HG02759 (cell line): Measurements from ENCODE around the gene POLD4.

Experiments
- ATAC-seq: cut with Tn5 transposase; IDR thresholded peaks from one replicate; pipeline ENCODE4 v1.9.1; 2021; ENCODE audit warnings: mild to moderate bottlenecking, moderate library complexity; ENCODE audit not compliant: unreplicated experiment

Gene POLD4

GRCh38 chr11:67317888-67318555, 35.3 kb downstream of the POLD4 start:
- ATAC-seq, result peak; percentile 21

DNA sequence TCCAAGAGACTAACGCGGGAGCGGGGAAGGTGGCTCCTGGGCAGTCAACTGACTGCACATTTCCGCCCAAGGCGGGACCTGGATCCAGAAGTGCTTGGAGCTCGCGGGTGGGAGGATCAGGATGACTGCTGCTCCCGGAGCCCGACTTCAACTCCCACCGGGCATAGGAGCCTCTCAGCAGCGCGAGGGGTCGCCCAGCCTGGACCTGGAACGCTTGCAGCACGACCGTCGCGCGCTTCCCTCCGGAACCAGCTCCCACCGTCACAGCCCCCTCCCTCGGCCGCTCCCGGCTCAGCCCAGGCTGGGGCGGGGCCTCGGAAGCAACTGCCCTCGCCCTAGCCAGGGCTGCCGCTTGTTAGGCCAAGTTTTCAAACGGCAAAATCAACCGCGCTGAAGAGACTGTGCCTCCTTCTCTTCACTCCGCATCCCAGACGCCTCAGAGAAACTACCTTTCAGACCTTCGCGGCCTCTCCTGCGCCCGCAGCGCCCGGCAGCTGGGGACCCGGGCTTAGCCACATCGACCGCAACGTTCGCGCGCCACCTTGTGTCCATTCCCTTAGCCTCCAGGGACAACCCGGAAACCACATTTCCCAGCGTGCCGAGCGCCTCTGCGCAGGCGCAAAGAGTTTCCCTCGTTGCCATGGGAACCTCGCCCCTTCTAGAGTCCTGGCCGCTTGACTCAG, 36.0 kb downstream of the POLD4 start:
- peak; percentile 84 for ATAC-seq

- no peak for ATAC-seq
Measured at GRCh38 chr11:67316882-67317204, 36.5 kb downstream of the POLD4 start.

GRCh38 chr11:67315325-67315909, 37.9 kb downstream of the POLD4 start:
- ATAC-seq, result no peak

- ATAC-seq, result no peak
Measured at GRCh38 chr11:67314218-67314617, 39.1 kb downstream of the POLD4 start.

- no peak for ATAC-seq
Measured at GRCh38 chr11:67313125-67313890, 40.0 kb downstream of the POLD4 start.

- ATAC-seq, result no peak
Measured at GRCh38 chr11:67312187-67313021, 40.9 kb downstream of the POLD4 start.

DNA sequence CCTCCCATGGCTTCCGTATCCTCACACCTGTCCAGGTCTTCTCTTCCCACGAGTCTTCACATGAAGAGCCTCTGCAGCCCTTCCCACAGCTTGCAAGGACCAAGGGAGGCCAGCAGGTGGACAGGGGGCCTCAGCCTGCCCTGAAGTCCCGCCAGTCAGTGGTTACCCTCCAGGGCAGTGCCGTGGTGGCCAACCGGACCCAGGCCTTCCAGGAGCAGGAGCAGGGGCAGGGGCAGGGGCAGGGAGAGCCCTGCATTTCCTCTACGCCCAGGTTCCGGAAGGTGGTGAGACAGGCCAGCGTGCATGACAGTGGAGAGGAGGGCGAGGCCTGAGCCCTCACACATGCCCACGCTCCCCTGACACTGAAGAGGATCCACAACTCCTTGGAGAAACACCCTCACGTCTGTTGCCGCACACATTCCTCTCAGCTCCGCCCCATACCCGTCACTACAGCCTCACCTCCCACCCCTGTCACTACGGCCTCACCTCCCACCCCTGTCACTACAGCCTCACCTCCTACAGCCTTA, 41.7 kb downstream of the POLD4 start:
- ATAC-seq, result no peak

DNA sequence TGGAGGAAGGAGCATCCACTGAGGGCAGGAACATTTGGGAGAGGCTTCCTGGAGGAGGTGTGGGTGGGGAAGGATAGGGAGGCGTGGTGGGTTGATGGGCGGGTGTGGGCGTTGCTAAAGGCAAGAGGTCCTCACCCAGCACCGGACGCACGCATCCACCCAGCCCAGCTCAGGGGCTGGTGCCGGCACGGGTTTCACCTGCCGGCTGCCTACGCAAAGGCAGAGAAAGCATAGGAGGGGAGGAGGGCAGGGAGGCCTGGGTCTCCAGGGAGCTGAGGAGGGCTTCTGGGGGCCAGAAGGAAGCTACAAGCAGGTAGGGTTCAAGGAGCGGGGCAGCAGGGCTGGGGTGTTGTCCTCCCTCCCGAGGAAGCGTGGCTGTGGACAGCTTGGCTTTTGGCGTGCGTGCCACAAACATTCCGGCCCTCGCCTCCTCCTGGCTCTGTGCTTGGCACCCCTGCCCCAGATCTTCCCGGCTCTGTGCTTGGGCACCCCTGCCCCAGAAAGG, 42.2 kb downstream of the POLD4 start:
- no peak for ATAC-seq

- ATAC-seq, result no peak
Measured at GRCh38 chr11:67310246-67311050, 42.9 kb downstream of the POLD4 start.

DNA sequence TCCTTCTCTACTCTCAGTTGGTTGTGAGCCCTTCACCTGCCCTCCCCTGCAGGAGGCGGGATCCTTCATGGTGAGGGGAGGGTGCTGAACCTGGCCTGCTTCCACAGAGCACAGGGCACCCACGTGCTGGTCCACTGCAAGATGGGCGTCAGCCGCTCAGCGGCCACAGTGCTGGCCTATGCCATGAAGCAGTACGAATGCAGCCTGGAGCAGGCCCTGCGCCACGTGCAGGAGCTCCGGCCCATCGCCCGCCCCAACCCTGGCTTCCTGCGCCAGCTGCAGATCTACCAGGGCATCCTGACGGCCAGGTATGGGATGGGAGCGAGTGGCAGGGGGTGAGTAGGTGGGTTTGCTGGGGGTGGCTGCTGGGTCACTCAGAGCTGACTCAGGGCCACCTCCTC, 43.7 kb downstream of the POLD4 start:
- no peak for ATAC-seq

- ATAC-seq, result no peak
Measured at GRCh38 chr11:67309166-67309565, 44.2 kb downstream of the POLD4 start.

DNA sequence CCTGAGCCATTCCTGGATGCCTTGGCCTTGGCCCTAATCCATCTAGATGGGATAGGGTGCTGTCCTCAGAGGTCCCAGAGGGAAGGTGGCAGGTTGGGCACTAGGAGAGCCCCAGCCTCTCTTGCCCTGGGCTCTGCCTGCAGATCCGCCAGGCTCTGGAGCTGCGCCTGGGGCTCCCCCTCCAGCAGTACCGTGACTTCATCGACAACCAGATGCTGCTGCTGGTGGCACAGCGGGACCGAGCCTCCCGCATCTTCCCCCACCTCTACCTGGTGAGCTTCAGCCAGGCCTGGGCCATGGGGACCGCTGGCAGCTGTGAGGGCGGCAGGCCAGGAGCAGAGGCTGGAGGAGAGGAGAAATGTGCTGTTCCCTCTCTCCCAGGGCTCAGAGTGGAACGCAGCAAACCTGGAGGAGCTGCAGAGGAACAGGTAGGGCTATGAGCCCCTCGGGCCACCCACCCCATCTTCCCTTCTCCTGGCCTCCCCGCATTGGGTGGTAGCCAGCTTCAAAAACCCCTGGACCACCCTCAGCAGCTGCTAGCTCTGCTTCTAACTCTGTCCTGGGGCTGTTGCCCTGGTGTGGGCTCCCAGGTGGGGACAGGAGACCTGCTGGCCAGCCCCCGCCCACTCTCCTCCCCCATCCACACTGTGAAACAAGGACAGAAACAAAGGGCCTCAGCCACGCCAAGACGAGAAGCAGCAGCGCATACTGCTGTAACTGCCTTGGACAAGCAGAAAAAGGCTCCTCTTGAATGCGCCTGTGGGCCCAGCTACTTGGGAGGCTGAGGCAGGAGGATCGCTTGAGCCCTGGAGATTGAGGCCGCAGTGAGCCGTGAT, 45.1 kb downstream of the POLD4 start:
- no peak for ATAC-seq

- no peak for ATAC-seq
Measured at GRCh38 chr11:67307545-67308001, 45.8 kb downstream of the POLD4 start.

DNA sequence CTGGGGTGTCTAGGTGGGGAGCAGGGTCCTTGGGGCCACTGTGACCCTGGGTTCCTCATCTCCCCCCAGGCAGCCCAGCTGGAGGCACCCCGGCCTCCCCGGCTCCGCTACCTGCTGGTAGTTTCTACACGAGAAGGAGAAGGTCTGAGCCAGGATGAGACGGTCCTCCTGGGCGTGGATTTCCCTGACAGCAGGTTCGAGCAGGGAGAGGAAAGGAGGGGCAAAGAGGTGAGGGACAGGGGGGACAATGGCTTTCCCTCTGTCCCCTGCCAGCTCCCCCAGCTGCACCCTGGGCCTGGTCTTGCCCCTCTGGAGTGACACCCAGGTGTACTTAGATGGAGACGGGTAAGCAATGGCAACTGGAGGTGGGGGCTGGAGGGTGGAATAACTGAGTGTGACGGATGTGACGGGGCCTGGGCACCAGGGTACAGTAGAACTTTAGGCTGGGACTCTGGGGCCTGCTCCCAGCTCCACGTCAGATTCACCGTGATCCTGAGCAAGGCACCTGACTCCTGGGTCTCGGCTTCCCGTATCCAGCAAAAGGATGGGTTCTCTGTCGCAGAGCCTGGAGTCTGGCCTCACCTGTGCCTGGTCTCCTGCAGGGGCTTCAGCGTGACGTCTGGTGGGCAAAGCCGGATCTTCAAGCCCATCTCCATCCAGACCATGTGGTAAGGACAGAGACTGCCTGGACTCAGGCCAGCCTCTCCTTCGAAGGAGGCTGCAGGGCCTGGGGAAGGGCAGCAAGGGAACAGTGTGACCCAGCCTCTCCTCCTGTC, 46.4 kb downstream of the POLD4 start:
- ATAC-seq, result no peak

- no peak for ATAC-seq
Measured at GRCh38 chr11:67304511-67305113, 48.7 kb downstream of the POLD4 start.

GRCh38 chr11:67303835-67304411, 49.4 kb downstream of the POLD4 start:
- ATAC-seq, result no peak
